Fibroblast of peridontal ligament (primary cell): Measurements from ENCODE around the gene PRG2.

ENCODE experiments used
- DNase-seq: peaks from one replicate; pipeline ENCODE4 v3.0.0-alpha.2; 2010; ENCODE audit errors: extremely low read depth

Gene PRG2

GRCh38 chr11:57396744-57397143, 6.3 kb upstream of the PRG2 start:
- DNase-seq, result no peak

- DNase-seq, result no peak
These were observed 5.6 kb upstream of the PRG2 start for GRCh38 chr11:57395905-57396623.

- DNase-seq, result no peak
These were observed 3.9 kb upstream of the PRG2 start for GRCh38 chr11:57394203-57394965.

GRCh38 chr11:57392763-57393105, 2.3 kb upstream of the PRG2 start:
- DNase-seq, result no peak

GRCh38 chr11:57392066-57392762, 1.8 kb upstream of the PRG2 start:
- DNase-seq, result no peak

- no peak for DNase-seq
These were observed 1.1 kb upstream of the PRG2 start for GRCh38 chr11:57391539-57391938.

- no peak for DNase-seq
These were observed 661 bp upstream of the PRG2 start for GRCh38 chr11:57391111-57391510.

GRCh38 chr11:57387289-57388030, 3.0 kb downstream of the PRG2 start:
- DNase-seq, result peak; percentile 27

GRCh38 chr11:57386178-57386940, 4.1 kb downstream of the PRG2 start:
- DNase-seq, result no peak

- no peak for DNase-seq
These were observed 9.5 kb downstream of the PRG2 start, which contains the start of gene PRG3 for GRCh38 chr11:57380975-57381374. PRG3 (minus strand) TSS chr11:57381150; CDS start chr11:57380708, 442 bp downstream.

- DNase-seq, result peak; percentile 24
These were observed 10.7 kb downstream of the PRG2 start for GRCh38 chr11:57379732-57380131.

- DNase-seq, result no peak
These were observed 12.3 kb downstream of the PRG2 start for GRCh38 chr11:57378186-57378585.

GRCh38 chr11:57377107-57377506, 13.3 kb downstream of the PRG2 start:
- no peak for DNase-seq

- no peak for DNase-seq
These were observed 14.1 kb downstream of the PRG2 start for GRCh38 chr11:57376095-57377090.

- no peak for DNase-seq
These were observed 15.0 kb downstream of the PRG2 start for GRCh38 chr11:57375490-57375889.

GRCh38 chr11:57374966-57375365, 15.5 kb downstream of the PRG2 start:
- DNase-seq, result no peak

- no peak for DNase-seq
These were observed 17.3 kb downstream of the PRG2 start for GRCh38 chr11:57373146-57373545.

GRCh38 chr11:57370941-57371340, 19.5 kb downstream of the PRG2 start:
- DNase-seq, result no peak

- no peak for DNase-seq
These were observed 20.2 kb downstream of the PRG2 start for GRCh38 chr11:57370251-57370650.

GRCh38 chr11:57368845-57369232, 21.6 kb downstream of the PRG2 start:
- DNase-seq, result no peak
